RWPE1 (cell line): ENCODE results near the gene NCOA5.

Experiments
- CTCF ChIA-PET: fragments of 350-600 bp; sonication (Branson Sonifier 250); formaldehyde crosslinking; extraction: SDS; loops from one replicate; lab custom pipeline; 2021; lab: Yijun Ruan, JAX
- POLR2A ChIA-PET: fragments of 400-600 bp; formaldehyde crosslinking; extraction: SDS; loops from one replicate; lab custom pipeline; 2020; ENCODE audit warnings: antibody characterized with exemption; ENCODE audit not compliant: low non-redundant PET; lab: Yijun Ruan, JAX
- DNase-seq: peaks from one replicate; pipeline ENCODE4 v3.0.0; 2012; ENCODE audit warnings: low spot score
- H3K27ac ChIP-seq: fragments of 450-650 bp; 2 replicates; pipeline ENCODE4 v1.5.1; 2017
- CTCF ChIP-seq: fragments of 450-650 bp; conservative IDR thresholded peaks from 2 replicates; pipeline ENCODE4 v1.5.1; 2017; ENCODE audit warnings: low read depth, mild to moderate bottlenecking

Gene NCOA5

DNA sequence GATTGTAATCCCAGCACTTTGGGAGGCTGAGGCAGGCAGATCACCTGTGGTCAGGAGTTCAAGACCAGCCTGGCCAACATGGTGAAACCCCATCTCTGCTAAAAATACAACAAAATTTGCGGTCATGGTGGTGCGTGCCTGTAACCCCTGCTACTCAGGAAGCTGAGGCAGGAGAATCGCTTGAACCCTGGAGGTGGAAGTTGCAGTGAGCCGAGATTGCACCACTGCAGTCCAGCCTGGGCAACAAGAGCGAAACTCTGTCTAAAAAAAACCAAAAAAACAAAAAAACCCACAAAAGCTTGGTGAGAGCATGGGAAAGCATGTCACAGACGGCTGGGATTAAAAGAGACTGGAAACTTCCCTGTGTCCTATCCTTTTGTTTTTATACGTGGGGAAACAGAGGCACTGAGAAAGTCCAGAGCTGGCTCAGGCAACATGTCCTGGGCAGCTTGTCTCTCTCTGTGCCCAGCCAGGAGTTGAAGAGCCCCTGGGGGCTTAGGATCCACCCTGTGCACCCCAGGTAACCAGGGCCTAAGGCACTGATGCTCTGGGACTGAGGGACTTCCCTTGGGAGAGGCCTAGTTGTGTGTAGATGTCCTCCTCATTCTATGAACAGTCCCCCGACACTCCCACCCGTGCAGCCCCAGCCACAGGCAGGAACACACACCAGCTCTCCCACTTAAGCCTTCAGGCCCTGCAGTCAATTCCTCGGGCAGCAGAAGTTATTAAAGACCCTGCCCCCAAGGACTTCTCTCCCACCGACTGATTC is 44.3 kb upstream of the NCOA5 start:
- H3K27ac ChIP-seq = no peak overlapping the region
- POLR2A ChIA-PET = no interaction called here
- CTCF ChIA-PET = interaction anchor here (1.2 to 3.9 kb wide), 8 partner anchors 18 to 214 kb away, joined by 3 to 47 read pairs (median 7); no protein-coding TSS in a partner anchor
- TF ChIP-seq CTCF = no peak
- no peak for DNase-seq

DNA sequence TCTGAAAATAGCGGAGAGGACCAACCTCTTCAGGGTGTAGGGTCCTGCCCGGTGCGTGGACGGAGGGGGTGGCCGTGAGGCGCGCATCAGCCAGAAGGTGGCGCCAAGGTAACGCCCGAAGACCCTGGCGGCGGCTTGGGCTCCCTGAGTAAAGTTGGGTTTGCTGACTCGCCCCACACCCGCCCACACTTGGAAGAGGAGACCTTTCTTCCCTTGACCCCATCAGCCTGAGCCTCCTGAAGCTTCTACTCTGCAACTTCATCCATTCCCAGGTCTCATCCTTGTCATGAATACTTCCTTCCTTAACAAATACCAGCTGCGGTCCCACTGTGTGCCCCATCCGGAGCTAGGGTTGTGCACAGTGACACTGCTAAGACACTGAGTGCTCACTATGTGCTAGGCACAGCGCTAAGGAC is 43.0 kb upstream of the NCOA5 start:
- DNase-seq = peak; percentile 89
- POLR2A ChIA-PET = no interaction called here

DNA sequence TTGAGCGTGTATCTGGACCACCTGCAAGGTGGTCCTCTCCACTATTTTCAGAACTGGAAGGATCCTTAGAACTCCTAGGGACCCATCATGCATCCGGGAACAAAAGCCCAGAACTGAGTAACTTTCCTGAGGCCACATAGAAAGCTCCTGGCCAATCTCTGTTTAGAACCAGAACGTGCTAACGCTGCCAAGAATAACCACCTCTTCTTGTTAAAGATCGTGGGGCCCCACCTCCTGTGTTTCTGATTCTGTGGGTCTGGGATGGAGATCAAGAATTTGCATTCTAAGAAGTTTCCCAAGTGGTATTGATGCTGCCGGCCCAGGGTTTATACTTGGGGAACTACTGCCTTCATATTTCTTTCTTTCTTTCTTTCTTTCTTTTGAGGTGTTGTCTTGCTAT is 41.6 kb upstream of the NCOA5 start:
- ChIA-PET POLR2A (no interaction called here), CTCF (interaction anchor here (1.0 to 3.9 kb wide), 9 partner anchors 20 to 276 kb away, joined by 5 to 47 read pairs (median 14); partner anchors contain the start of gene ELMO2)
- no peak for TF ChIP-seq CTCF
- no peak overlapping the region for H3K27ac ChIP-seq
- DNase-seq = no peak

More for the DNA sequence above, 43.0 kb upstream of the NCOA5 start:
- peak overlapping the region; percentile 23; the same call in 1 of the 2 replicates for H3K27ac ChIP-seq
- peak; percentile 99 for TF ChIP-seq CTCF
- CTCF ChIA-PET = interaction anchor here (0.6 to 3.9 kb wide), 25 partner anchors 10 to 590 kb away, joined by 3 to 47 read pairs (median 4); partner anchors contain the start of gene ELMO2

DNA sequence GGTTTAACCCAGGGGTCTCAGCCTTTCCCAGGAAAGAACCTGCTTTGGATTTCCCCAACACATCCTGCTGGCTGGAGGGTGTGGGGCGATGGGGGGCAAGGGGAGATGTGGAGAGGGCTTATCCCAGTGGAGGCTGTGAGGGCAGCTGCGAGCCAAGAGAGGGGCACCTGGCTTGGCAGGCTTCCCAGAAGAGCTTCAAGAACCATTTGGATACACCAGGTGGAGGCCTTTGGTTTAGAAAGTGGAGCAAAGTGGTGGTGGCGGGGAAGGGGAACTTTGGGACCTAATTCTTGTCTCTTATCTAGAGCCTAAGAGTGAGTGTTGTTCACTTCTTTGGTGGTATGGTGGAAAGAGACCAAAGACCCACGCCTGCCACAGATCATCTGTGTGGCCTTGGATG is 40.8 kb upstream of the NCOA5 start:
- ChIA-PET POLR2A (no interaction called here), CTCF (interaction anchor here (1.0 to 3.8 kb wide), 4 partner anchors 11 to 218 kb away, joined by 3 to 33 read pairs (median 6); no protein-coding TSS in a partner anchor)
- no peak for DNase-seq
- no peak overlapping the region for H3K27ac ChIP-seq
- TF ChIP-seq CTCF = no peak

- H3K27ac ChIP-seq = no peak overlapping the region
- ChIA-PET CTCF (interaction anchor here (0.6 to 3.8 kb wide), 8 partner anchors 11 to 308 kb away, joined by 3 to 33 read pairs (median 4); no protein-coding TSS in a partner anchor), POLR2A (no interaction called here)
- TF ChIP-seq CTCF = no peak
- no peak for DNase-seq
Measured at GRCh38 chr20:46129955-46130481, 40.3 kb upstream of the NCOA5 start.

DNA sequence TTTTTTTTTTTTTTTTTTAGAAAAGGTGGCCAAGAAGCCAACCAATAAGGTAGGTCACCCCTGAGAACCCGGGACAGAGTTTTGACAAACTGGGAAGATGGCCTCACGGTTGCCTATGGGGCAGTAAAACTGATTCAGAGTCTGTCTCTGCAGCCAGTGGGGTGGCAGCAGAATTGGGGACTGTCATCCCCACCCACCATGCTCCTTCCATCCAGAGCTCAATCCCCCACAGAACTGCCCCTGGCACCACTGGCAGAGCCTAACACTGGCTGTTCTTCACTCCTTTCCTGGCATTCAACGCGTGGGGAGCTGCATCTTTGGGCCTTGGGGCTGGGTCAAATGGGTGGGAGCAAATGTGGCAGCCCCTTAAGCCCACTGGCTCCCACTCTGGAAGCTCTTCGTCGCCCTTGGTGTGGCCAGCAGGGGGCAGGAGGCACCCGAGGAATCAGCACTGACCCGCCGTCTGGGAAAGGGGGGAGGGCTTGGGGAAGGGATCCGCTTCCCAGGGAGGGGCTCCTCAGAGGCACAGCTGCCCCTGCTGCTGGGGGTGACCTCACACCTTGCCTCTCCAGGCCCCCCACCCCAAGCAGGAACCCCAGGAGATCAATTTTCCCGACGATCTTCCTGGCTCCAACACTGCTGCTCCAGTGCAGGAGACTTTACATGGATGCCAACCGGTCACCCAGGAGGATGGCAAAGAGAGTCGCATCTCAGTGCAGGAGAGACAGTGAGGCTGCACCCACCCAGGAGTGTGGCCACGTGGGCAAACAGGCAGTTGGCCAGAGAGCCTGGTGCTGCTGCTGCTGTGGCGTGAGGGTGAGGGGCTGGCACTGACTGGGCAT is 38.8 kb upstream of the NCOA5 start:
- no peak for DNase-seq
- H3K27ac ChIP-seq = no peak overlapping the region
- POLR2A ChIA-PET = no interaction called here
- CTCF ChIA-PET = interaction anchor here (0.6 to 3.8 kb wide), 18 partner anchors 8 to 1028 kb away, joined by 3 to 33 read pairs (median 4); partner anchors contain the start of gene KCNS1
- TF ChIP-seq CTCF = peak; percentile 65
